ENCODE data around the gene FLT3LG.
A peak's percentile ranks its signal among the peaks of the same experiment; 100 is the strongest.

The FLT3LG gene

GRCh38 chr19:49498475-49498874 is 24.5 kb downstream of the FLT3LG start:
- no peak for DNase-seq (ENCODE audit: extremely low read depth, low read depth)
- no peak for TF ChIP-seq CTCF (IDR thresholded peaks at IDR 0.05; ENCODE audit: low read depth, low read length)

GRCh38 chr19:49499030-49499670 is 25.1 kb downstream of the FLT3LG start:
- no peak for TF ChIP-seq CTCF (IDR thresholded peaks at IDR 0.05; ENCODE audit: low read depth, low read length)
- no peak for DNase-seq (ENCODE audit: extremely low read depth, low read depth)

- peak; percentile 70 for TF ChIP-seq CTCF (IDR thresholded peaks at IDR 0.05; ENCODE audit: low read depth, low read length)
- peak; percentile 92 for DNase-seq (ENCODE audit: extremely low read depth, low read depth)
Measured at GRCh38 chr19:49502866-49503581, 29.0 kb downstream of the FLT3LG start.

- no peak for DNase-seq (ENCODE audit: extremely low read depth, low read depth)
- TF ChIP-seq CTCF (IDR thresholded peaks at IDR 0.05; ENCODE audit: low read depth, low read length): no peak
Measured at GRCh38 chr19:49503582-49503962, 29.6 kb downstream of the FLT3LG start.

GRCh38 chr19:49506575-49507105 is 32.6 kb downstream of the FLT3LG start:
- TF ChIP-seq CTCF (IDR thresholded peaks at IDR 0.05; ENCODE audit: low read depth, low read length): peak; percentile 72
- DNase-seq (ENCODE audit: extremely low read depth, low read depth): no peak

- DNase-seq (ENCODE audit: extremely low read depth, low read depth): no peak
- TF ChIP-seq CTCF (IDR thresholded peaks at IDR 0.05; ENCODE audit: low read depth, low read length): no peak
Measured at GRCh38 chr19:49507803-49508494, 33.9 kb downstream of the FLT3LG start.

All from AG09319 (cell line).